Psoas muscle (tissue), 8 donors: ENCODE data around the gene MGP. TPM values are rescaled to one million over a fixed set of nuclear protein-coding genes. Genes with fewer than 3 reads are reported as not detected.

Experiments used
- ATAC-seq, 4 donors: fragments of 200-7000 bp; cut with Tn5 transposase; one replicate each; pipeline ENCODE4 v1.9.1; 2020; ENCODE audit warnings: moderate library complexity in 3 of 4, mild to moderate bottlenecking in 2 of 4
- DNase-seq, 2 donors: peaks; one replicate each; pipeline ENCODE4 v3.0.0-alpha.2; 2020
- H3K27ac ChIP-seq: fragments of 200-600 bp; one replicate; pipeline ENCODE4 v1.8.0; 2022
- H3K27me3 ChIP-seq, 3 donors: fragments of 200-600 bp in 1 of 3; one replicate each; pipeline versions ENCODE4 v1.6.1 to v1.8.0; 2013 to 2022; ENCODE audit warnings: low read length in 2 of 3, mild to moderate bottlenecking in 2 of 3, moderate library complexity in 1 of 3; ENCODE audit not compliant: insufficient read depth in 3 of 3
- H3K36me3 ChIP-seq, 2 donors: fragments of 200-600 bp in 1 of 2; one replicate each; pipeline versions ENCODE4 v1.6.1 to v1.8.0; 2013 to 2022; ENCODE audit warnings: low read depth in 1 of 2, mild to moderate bottlenecking in 1 of 2, moderate library complexity in 1 of 2; ENCODE audit not compliant: insufficient read depth in 1 of 2
- H3K4me1 ChIP-seq: fragments of 200-600 bp; one replicate; pipeline ENCODE4 v1.8.0; 2022
- H3K4me3 ChIP-seq: fragments of 200-600 bp; one replicate; pipeline ENCODE4 v1.8.0; 2022; ENCODE audit warnings: mild to moderate bottlenecking
- H3K9me3 ChIP-seq: fragments of 200-600 bp; one replicate; pipeline ENCODE4 v1.8.0; 2022
- CTCF ChIP-seq: fragments of 200-600 bp; IDR thresholded peaks from one replicate; pipeline ENCODE4 v1.8.0; 2022; ENCODE audit warnings: antibody characterized with exemption
- WGBS, 3 donors: extraction: QIAGEN DNeasy Blood & Tissue Kit; methylation state at CpG; one replicate each; pipeline versions ENCODE4 v1.1.6 to v1.1.7; 2013; 5-methylcytosine and 5-hydroxymethylcytosine counted together
- intact Hi-C, 2 donors: fragments of 100-400 bp; cut with DNase I; formaldehyde crosslinking; loops; one replicate each; pipeline versions ENCODE4 v1.11.0 to v1.14.2; 2022
- polyA plus RNA-seq, 3 donors: library from polyadenylated mRNA; stranded (reverse); fragments of 200-250 nt; gene quantifications; one replicate each; pipeline ENCODE4 v1.2.3, GENCODE V29; 2013
- total RNA-seq, 4 donors: library from RNA; stranded (reverse); fragmentation: NEBNext Ultra II Directional in 2 of 4; extraction: Animal tissue kit (Norgen Biotek cat#: 25700) in 2 of 4; gene quantifications; one replicate each; pipeline versions ENCODE4 v1.2.1 to v1.2.4, GENCODE V29; 2021 to 2023
- donor health status: healthy with polysubstance abuse.
- donor health status: DM: no; HTN: no; CAD: no; lungs with moderate emphysema.
- donor health status: Bipolar disorder and iron deficiency.
- donor health status: healthy.
- donor health status: DM: yes; HTN: yes; CAD: no.
- donor health status: DM: no; HTN: no; CAD: no.
- donor health status: DM: no; HTN: no; CAD: no.
- donor health status: DM: yes; HTN: yes; CAD: no.

MGP gene
- total and polyA plus RNA-seq, 7 donors, result 57.3 to 159 (median 79.1) TPM

- WGBS, 3 donors, result 61 to 86% (median 66%) methylated on average over 2 of the region's 2 CpGs
- TF ChIP-seq CTCF, result no peak
- ATAC-seq (no peak), DNase-seq (no peak)
- Histone ChIP-seq H3K27ac (no peak overlapping the region), H3K9me3 (no peaks in the 10 kb centered on the region), H3K27me3 (no peaks in the 10 kb centered on the region), H3K4me1 (peaks cover 3% of the 10 kb centered on the region), H3K36me3 (no peaks in the 10 kb centered on the region), H3K4me3 (no peak overlapping the region)
- intact Hi-C loops, result no loop called here
Observed at GRCh38 chr12:14902465-14902864, 16.8 kb upstream of the MGP start.

GRCh38 chr12:14901228-14901562 is 15.5 kb upstream of the MGP start:
- peaks cover 14% of the 10 kb centered on the region for H3K4me1 ChIP-seq
- no peak overlapping the region for H3K4me3 ChIP-seq
- DNase-seq (no peak), ATAC-seq (peak in 1 of 4 donors; percentile 38)
- whole genome bisulfite sequencing, 3 donors, result 55 to 71% (median 61%) methylated on average over 1 of the region's 1 CpG
- intact Hi-C loops, result no loop called here
- H3K9me3 ChIP-seq, result no peaks in the 10 kb centered on the region
- no peaks in the 10 kb centered on the region for H3K36me3 ChIP-seq
- TF ChIP-seq CTCF, result no peak
- H3K27ac ChIP-seq, result no peak overlapping the region
- no peaks in the 10 kb centered on the region for H3K27me3 ChIP-seq

- intact Hi-C loops, result no loop called here
- no peak overlapping the region for H3K4me3 ChIP-seq
- no peaks in the 10 kb centered on the region for H3K9me3 ChIP-seq
- H3K4me1 ChIP-seq, result peaks cover 14% of the 10 kb centered on the region
- no peaks in the 10 kb centered on the region for H3K36me3 ChIP-seq
- no peak for TF ChIP-seq CTCF
- no peak for DNase-seq
- ATAC-seq, result no peak
- H3K27ac ChIP-seq, result no peak overlapping the region
- 92 to 97% (median 93%) methylated on average over 5 of the region's 5 CpGs for WGBS, 3 donors
- no peaks in the 10 kb centered on the region for H3K27me3 ChIP-seq
Observed at GRCh38 chr12:14900521-14901227, 15.0 kb upstream of the MGP start.

GRCh38 chr12:14896521-14897169 is 11.0 kb upstream of the MGP start:
- ATAC-seq (peak in 2 of 4 donors; percentile 64 to 79), DNase-seq (no peak)
- no peak for TF ChIP-seq CTCF
- 16 to 26% (median 17%) methylated on average over 7 of the region's 7 CpGs for WGBS, 3 donors
- H3K27me3 ChIP-seq, result no peaks in the 10 kb centered on the region
- intact Hi-C loops, result no loop called here
- H3K27ac ChIP-seq, result no peak overlapping the region
- H3K4me1 ChIP-seq, result peaks cover 19% of the 10 kb centered on the region
- H3K4me3 ChIP-seq, result peak overlapping the region; percentile 19
- no peaks in the 10 kb centered on the region for H3K36me3 ChIP-seq
- no peaks in the 10 kb centered on the region for H3K9me3 ChIP-seq
